Esophagus squamous epithelium (tissue), 4 donors: Measurements from ENCODE around the gene HSD17B4.

Source experiments
- CTCF ChIP-seq, 6 experiments: fragments of 450-650 bp in 4 of 6; fragments of 200-600 bp in 2 of 6; sonication (generic) in 2 of 6; IDR thresholded peaks; one replicate each; pipeline ENCODE4 v1.5.1; 2016 to 2019; ENCODE audit warnings: antibody characterized with exemption in 6 of 6, mild to moderate bottlenecking in 4 of 6, moderate library complexity in 4 of 6
- POLR2A ChIP-seq, 4 donors: fragments of 450-650 bp; IDR thresholded peaks; one replicate each; pipeline ENCODE4 v1.6.1; 2017; ENCODE audit warnings: antibody characterized with exemption in 4 of 4, mild to moderate bottlenecking in 4 of 4, moderate library complexity in 3 of 4

GRCh38 chr5:119583684-119584083 lies 131.4 kb downstream of the HSD17B4 start:
- TF ChIP-seq POLR2A (IDR thresholded peaks at IDR 0.05) (no peak), CTCF (IDR thresholded peaks at IDR 0.05) (no peak)
